ENCODE data around the gene JADE2.
"Not testable (repeated sequence)": the region's sequence is repeated elsewhere in the genome, so short reads cannot be mapped to it uniquely, and the experiment has no call there.

JADE2 gene

GRCh38 chr5:134509308-134510040, 16.0 kb upstream of the JADE2 start:
- DNase-seq (ENCODE audit: low read depth), result no peak
- H3K4me3 ChIP-seq (ENCODE audit: low read depth, low read length), result no peak overlapping the region
- no peak for TF ChIP-seq CTCF (IDR thresholded peaks at IDR 0.05; ENCODE audit: low read depth, low read length, missing control alignments)

- TF ChIP-seq CTCF (IDR thresholded peaks at IDR 0.05; ENCODE audit: low read depth, low read length, missing control alignments), result no peak
- no peak overlapping the region for H3K4me3 ChIP-seq (ENCODE audit: low read depth, low read length)
- no peak for DNase-seq (ENCODE audit: low read depth)
These were observed 14.3 kb upstream of the JADE2 start for GRCh38 chr5:134510970-134511795.

- no peak for DNase-seq (ENCODE audit: low read depth)
- no peak for TF ChIP-seq CTCF (IDR thresholded peaks at IDR 0.05; ENCODE audit: low read depth, low read length, missing control alignments)
These were observed 13.4 kb upstream of the JADE2 start for GRCh38 chr5:134511796-134512660.

GRCh38 chr5:134512661-134512999, 12.8 kb upstream of the JADE2 start:
- no peak overlapping the region for H3K4me3 ChIP-seq (ENCODE audit: low read depth, low read length)
- DNase-seq (ENCODE audit: low read depth), result no peak
- no peak for TF ChIP-seq CTCF (IDR thresholded peaks at IDR 0.05; ENCODE audit: low read depth, low read length, missing control alignments)

More at GRCh38 chr5:134511796-134512660, 13.4 kb upstream of the JADE2 start:
- H3K4me3 ChIP-seq (ENCODE audit: low read depth, low read length), result no peak overlapping the region

- DNase-seq (ENCODE audit: low read depth), result no peak
- H3K4me3 ChIP-seq (ENCODE audit: low read depth, low read length), result no peak overlapping the region
- no peak for TF ChIP-seq CTCF (IDR thresholded peaks at IDR 0.05; ENCODE audit: low read depth, low read length, missing control alignments)
These were observed 9.7 kb upstream of the JADE2 start for GRCh38 chr5:134515801-134516200.

- H3K4me3 ChIP-seq (ENCODE audit: low read depth, low read length); DNase-seq (ENCODE audit: low read depth): not testable (repeated sequence)
These were observed 8.5 kb upstream of the JADE2 start for GRCh38 chr5:134516984-134517383.

- no peak for TF ChIP-seq CTCF (IDR thresholded peaks at IDR 0.05; ENCODE audit: low read depth, low read length, missing control alignments)
- H3K4me3 ChIP-seq (ENCODE audit: low read depth, low read length), result no peak overlapping the region
- DNase-seq (ENCODE audit: low read depth), result no peak
These were observed 7.9 kb upstream of the JADE2 start for GRCh38 chr5:134517553-134517952.
